Ascending aorta (tissue), 2 donors: ENCODE data around the gene BCL10. TPM values are rescaled to one million over a fixed set of nuclear protein-coding genes. Genes with fewer than 3 reads are reported as not detected.
A peak's percentile ranks its signal among the peaks of the same experiment; 100 is the strongest.

ENCODE experiments used
- DNase-seq, 2 donors: peaks; one replicate each; pipeline ENCODE4 v3.0.0-alpha.2; 2019; ENCODE audit warnings: low spot score in 2 of 2
- H3K27ac ChIP-seq, 2 donors: fragments of 200-600 bp; sonication (generic); one replicate each; pipeline ENCODE4 v1.5.1; 2016 to 2017; ENCODE audit warnings: mild to moderate bottlenecking in 1 of 2
- H3K27me3 ChIP-seq: fragments of 200-600 bp; sonication (generic); one replicate; pipeline ENCODE4 v1.5.1; 2017
- H3K36me3 ChIP-seq, 2 donors: fragments of 200-600 bp; sonication (generic); one replicate each; pipeline ENCODE4 v1.5.1; 2016
- H3K4me1 ChIP-seq, 2 donors: fragments of 200-600 bp; sonication (generic); one replicate each; pipeline ENCODE4 v1.5.1; 2016 to 2017; ENCODE audit warnings: mild to moderate bottlenecking in 1 of 2
- H3K4me3 ChIP-seq, 2 donors: fragments of 200-600 bp; sonication (generic); one replicate each; pipeline ENCODE4 v1.5.1; 2016 to 2017; ENCODE audit warnings: mild to moderate bottlenecking in 1 of 2
- H3K9me3 ChIP-seq, 2 donors: fragments of 200-600 bp; sonication (generic); one replicate each; pipeline ENCODE4 v1.5.1; 2016
- intact Hi-C: fragments of 100-400 bp; cut with DNase I; formaldehyde crosslinking; loops from one replicate; pipeline ENCODE4 v1.15.1; 2023
- total RNA-seq: library from RNA; depleted of rRNA; stranded (reverse); fragments of >200 nt; gene quantifications from one replicate; pipeline ENCODE4 v1.1.0, GENCODE V29; 2016
- TF ChIP-seq, protein P1 (sequence below), 3 experiments: fragments of 200-600 bp in 2 of 3; fragments of 450-650 bp in 1 of 3; sonication (generic) in 2 of 3; IDR thresholded peaks; one replicate each; pipeline ENCODE4 v1.5.1; 2016 to 2019; ENCODE audit warnings: antibody characterized with exemption in 3 of 3, mild to moderate bottlenecking in 1 of 3, moderate library complexity in 1 of 3

The BCL10 gene
- total RNA-seq, 1 donor from 2014 or later, result 3.7 TPM

DNA sequence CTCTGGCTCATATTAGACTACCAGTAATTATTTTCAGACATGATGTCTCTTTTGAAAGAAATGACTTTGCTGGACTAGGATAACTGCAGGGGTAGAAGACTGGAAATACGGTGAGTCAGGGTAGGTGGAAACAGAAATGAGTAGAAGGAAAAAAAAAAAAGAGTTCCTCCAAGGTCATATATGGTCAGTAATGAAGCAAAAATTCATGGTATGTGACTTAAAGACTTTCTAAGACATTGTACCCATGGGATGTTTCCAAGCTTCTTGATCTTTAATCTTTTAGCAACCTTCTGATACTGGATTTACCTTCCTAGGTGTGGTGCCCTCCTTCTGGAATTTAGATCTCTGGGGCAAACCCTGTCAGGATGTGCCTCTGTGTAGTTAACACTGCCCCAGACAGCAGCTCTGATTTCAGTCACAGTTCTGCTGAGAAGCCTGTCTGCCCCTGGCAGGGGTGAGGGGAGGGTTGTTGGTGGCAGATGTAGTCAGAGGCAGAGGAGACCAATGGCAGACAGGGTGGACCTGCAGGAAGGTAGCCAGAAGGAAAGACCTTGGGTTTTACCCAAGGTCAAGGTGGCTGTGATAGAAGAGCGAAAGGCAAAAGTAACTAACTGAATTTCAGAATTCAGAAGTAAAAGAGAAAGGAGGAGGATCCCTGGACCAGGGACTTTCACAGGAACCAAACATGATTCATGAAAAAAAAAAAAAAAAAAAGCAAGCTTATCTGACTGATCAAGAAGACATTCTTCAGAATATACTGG lies 44.1 kb upstream of the BCL10 start:
- intact Hi-C loops, result no loop called here
- peak overlapping the region in 1 of 2 donors; percentile 12 for H3K27ac ChIP-seq
- TF ChIP-seq, protein P1, sequence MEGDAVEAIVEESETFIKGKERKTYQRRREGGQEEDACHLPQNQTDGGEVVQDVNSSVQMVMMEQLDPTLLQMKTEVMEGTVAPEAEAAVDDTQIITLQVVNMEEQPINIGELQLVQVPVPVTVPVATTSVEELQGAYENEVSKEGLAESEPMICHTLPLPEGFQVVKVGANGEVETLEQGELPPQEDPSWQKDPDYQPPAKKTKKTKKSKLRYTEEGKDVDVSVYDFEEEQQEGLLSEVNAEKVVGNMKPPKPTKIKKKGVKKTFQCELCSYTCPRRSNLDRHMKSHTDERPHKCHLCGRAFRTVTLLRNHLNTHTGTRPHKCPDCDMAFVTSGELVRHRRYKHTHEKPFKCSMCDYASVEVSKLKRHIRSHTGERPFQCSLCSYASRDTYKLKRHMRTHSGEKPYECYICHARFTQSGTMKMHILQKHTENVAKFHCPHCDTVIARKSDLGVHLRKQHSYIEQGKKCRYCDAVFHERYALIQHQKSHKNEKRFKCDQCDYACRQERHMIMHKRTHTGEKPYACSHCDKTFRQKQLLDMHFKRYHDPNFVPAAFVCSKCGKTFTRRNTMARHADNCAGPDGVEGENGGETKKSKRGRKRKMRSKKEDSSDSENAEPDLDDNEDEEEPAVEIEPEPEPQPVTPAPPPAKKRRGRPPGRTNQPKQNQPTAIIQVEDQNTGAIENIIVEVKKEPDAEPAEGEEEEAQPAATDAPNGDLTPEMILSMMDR (IDR thresholded peaks at IDR 0.05), result no peak

DNA sequence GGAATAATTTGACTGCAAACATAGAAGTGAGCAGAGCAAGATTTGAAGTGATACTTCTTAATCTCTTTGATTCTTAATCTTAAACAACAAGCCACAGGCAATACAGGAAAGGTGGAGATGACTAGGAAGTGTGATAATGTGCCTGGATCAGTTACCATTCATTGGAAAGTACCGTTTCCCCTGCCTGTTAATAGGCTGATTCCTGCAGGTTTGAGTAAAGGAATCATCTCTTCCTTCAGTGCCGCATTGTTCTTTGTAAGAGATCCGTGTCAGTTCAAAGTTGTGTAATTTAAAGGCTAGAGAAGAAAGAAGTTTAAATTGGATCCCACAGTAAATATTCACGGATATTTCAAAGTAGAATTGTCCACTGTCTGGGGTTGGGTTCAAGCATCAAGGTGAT lies 43.5 kb upstream of the BCL10 start:
- H3K4me1 ChIP-seq, result peaks cover 0 to 10% of the 10 kb centered on the region in 2 donors
- no peaks in the 10 kb centered on the region for H3K9me3 ChIP-seq
- H3K36me3 ChIP-seq, result no peaks in the 10 kb centered on the region
- TF ChIP-seq, protein P1 (IDR thresholded peaks at IDR 0.05), result no peak
- intact Hi-C loops, result no loop called here
- no peak overlapping the region for H3K27ac ChIP-seq
- H3K4me3 ChIP-seq, result no peak overlapping the region
- no peak for DNase-seq
- no peaks in the 10 kb centered on the region for H3K27me3 ChIP-seq

More for the DNA sequence above, 44.1 kb upstream of the BCL10 start:
- peaks cover 0 to 6% of the 10 kb centered on the region in 2 donors for H3K4me1 ChIP-seq
- H3K4me3 ChIP-seq, result no peak overlapping the region
- no peaks in the 10 kb centered on the region for H3K27me3 ChIP-seq
- H3K9me3 ChIP-seq, result no peaks in the 10 kb centered on the region
- no peaks in the 10 kb centered on the region for H3K36me3 ChIP-seq
- no peak for DNase-seq

DNA sequence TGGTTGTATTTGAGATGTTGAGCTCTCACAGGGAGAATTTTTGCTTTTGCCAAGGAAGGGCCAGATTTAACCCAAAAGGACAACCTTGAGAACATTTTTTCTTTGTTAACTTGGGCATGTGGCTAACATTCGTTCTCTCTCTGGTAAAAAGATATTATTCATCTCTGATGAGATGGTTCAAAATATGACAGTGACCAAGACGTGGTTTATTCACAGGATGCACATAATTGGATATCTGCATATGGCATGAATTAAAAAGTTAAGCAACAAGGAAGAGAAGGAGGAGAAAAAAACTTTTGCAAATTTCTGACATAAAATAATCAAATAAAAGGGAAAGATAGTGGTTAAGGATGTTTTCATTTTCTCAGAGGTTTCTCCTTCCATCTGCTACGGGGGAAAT lies 43.1 kb upstream of the BCL10 start:
- Histone ChIP-seq H3K9me3 (no peaks in the 10 kb centered on the region), H3K27ac (no peak overlapping the region), H3K4me3 (no peak overlapping the region), H3K27me3 (no peaks in the 10 kb centered on the region), H3K36me3 (no peaks in the 10 kb centered on the region), H3K4me1 (peaks cover 0 to 15% of the 10 kb centered on the region in 2 donors)
- TF ChIP-seq, protein P1 (IDR thresholded peaks at IDR 0.05), result no peak
- intact Hi-C loops, result no loop called here
- DNase-seq, result no peak

DNA sequence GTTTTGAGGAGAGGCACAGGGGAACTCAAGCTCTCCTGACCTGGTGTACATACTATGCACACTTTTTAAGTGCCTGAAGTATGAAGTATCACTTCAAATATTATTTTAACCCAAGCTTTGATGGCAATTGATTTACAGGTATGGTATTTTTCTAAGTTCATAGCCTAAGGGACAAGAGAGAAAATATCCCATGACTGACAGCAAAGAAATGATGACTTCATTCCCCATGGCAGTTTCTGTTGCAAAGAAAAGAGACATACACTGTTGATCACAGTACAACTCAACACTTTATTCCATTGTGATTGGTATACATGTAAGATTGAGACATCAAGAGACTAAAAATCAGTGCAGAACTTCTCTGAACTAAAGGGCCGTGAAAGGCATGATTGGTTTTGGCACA lies 41.8 kb upstream of the BCL10 start:
- H3K27me3 ChIP-seq, result no peaks in the 10 kb centered on the region
- H3K27ac ChIP-seq, result no peak overlapping the region
- DNase-seq, result no peak
- no peaks in the 10 kb centered on the region for H3K36me3 ChIP-seq
- TF ChIP-seq, protein P1 (IDR thresholded peaks at IDR 0.05), result no peak
- H3K4me3 ChIP-seq, result no peak overlapping the region
- H3K9me3 ChIP-seq, result no peaks in the 10 kb centered on the region
- intact Hi-C loops, result no loop called here
- peaks cover 3 to 26% of the 10 kb centered on the region in 2 donors for H3K4me1 ChIP-seq

DNA sequence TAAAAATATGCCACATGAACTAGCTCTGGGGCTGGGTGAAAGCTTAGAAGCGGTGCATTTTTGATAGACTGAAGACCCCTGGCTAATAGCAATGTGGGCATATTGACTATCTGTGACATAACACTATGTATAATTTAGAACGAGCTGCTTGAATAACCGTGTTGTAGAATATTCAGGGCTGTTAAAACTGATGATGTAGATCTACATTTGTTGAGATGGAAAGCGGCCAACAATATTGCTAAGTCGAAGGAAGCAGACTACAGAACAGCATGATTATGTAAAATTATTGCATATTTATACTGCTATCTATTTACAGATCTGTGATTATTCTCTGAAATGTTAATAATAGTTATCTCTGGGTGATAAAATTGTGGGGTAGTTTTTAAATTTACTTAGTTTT lies 41.1 kb upstream of the BCL10 start:
- Histone ChIP-seq H3K9me3 (no peaks in the 10 kb centered on the region), H3K36me3 (no peaks in the 10 kb centered on the region), H3K27ac (no peak overlapping the region), H3K27me3 (no peaks in the 10 kb centered on the region), H3K4me3 (no peak overlapping the region), H3K4me1 (peaks cover 3 to 27% of the 10 kb centered on the region in 2 donors)
- TF ChIP-seq, protein P1 (IDR thresholded peaks at IDR 0.05), result no peak
- intact Hi-C loops, result no loop called here
- no peak for DNase-seq
